K562 (cell line): Measurements from ENCODE around the gene SLC28A3. TPM values are rescaled to one million over a fixed set of nuclear protein-coding genes. Genes with fewer than 3 reads are reported as not detected.

Source experiments
- ATAC-seq: fragments of 200-7000 bp; cut with Tn5 transposase; 3 replicates; pipeline ENCODE4 v1.9.1; 2020; ENCODE audit warnings: moderate library complexity
- BruUV-seq: library from RNA; stranded (reverse); fragments of 400-500 nt; replicated peaks from 2 replicates; lab custom pipeline; 2021; lab: Mats Ljungman, UMichigan
- CTCF ChIA-PET: fragments of 300-600 bp; formaldehyde crosslinking; extraction: SDS; loops from one replicate; lab custom pipeline; 2021; ENCODE audit warnings: low intra/inter-chr PET ratio; lab: Yijun Ruan, JAX
- POLR2A ChIA-PET: fragments of 300-600, 350-650 bp; sonication (Branson Sonifier 250); formaldehyde crosslinking; extraction: SDS; loops from one replicate; lab custom pipeline; 2021; ENCODE audit warnings: antibody characterized with exemption, inconsistent platforms; lab: Yijun Ruan, JAX
- DNase-seq, 4 experiments: peaks; one replicate each; pipeline versions ENCODE4 v3.0.0 to v3.0.0-alpha.2; 2011 to 2018; ENCODE audit warnings: low spot score in 3 of 4, mixed read lengths in 3 of 4; ENCODE audit errors: extremely low read depth in 1 of 4
- FAIRE-seq: peaks from 2 replicates; lab custom pipeline; 2011; peaks lifted over from hg19 to GRCh38; lab: Jason Lieb, UNC
- H2AFZ ChIP-seq: 2 replicates; pipeline ENCODE4 v1.6.0; 2011; ENCODE audit warnings: low read depth, low read length, control low read depth, inconsistent platforms
- H3K27ac ChIP-seq: fragments of 200-600 bp; 3 replicates; pipeline ENCODE4 v1.8.0; 2011; ENCODE audit warnings: low read depth, mild to moderate bottlenecking, control low read depth, inconsistent platforms, low read length, moderate library complexity, mixed read lengths; ENCODE audit errors: extremely low read depth
- H3K27me3 ChIP-seq, 2 experiments: fragments of 300-600 bp in 1 of 2; 2 replicates in 1 of 2; 3 replicates in 1 of 2; pipeline versions ENCODE4 v1.6.0 to v1.8.0; 2011; ENCODE audit warnings: inconsistent platforms in 2 of 2, low read length in 2 of 2, mild to moderate bottlenecking in 1 of 2, mixed read lengths in 1 of 2, moderate library complexity in 1 of 2; ENCODE audit not compliant: control insufficient read depth in 2 of 2, insufficient read depth in 2 of 2
- H3K36me3 ChIP-seq: fragments of 300-600 bp; 3 replicates; pipeline ENCODE4 v1.8.0; 2011; ENCODE audit warnings: mild to moderate bottlenecking, low read length, inconsistent platforms; ENCODE audit not compliant: control insufficient read depth, insufficient read depth
- H3K4me1 ChIP-seq, 2 experiments: fragments of 200-600 bp in 1 of 2; replicated peaks in 1 of 2; 2 replicates in 1 of 2; 3 replicates in 1 of 2; pipeline versions ENCODE4 v1.5.1 to v1.8.0; 2011; ENCODE audit warnings: inconsistent platforms in 2 of 2, low read length in 2 of 2, mild to moderate bottlenecking in 1 of 2, mixed read lengths in 1 of 2, moderate library complexity in 1 of 2; ENCODE audit not compliant: control insufficient read depth in 2 of 2, insufficient read depth in 2 of 2
- H3K4me2 ChIP-seq: 2 replicates; pipeline ENCODE4 v1.6.1; 2011; ENCODE audit warnings: low read length, control low read depth, inconsistent platforms, mixed read lengths; ENCODE audit not compliant: insufficient read depth
- H3K4me3 ChIP-seq: fragments of 200-600 bp; sonication (generic), shearing (Covaris generic); 2 replicates; pipeline ENCODE4 v1.5.1; 2016; ENCODE audit warnings: control low read depth, inconsistent platforms
- H3K79me2 ChIP-seq: fragments of 200-600 bp; 3 replicates; pipeline ENCODE4 v1.8.0; 2011; ENCODE audit warnings: low read length, inconsistent platforms; ENCODE audit not compliant: control insufficient read depth, insufficient read depth
- H3K9ac ChIP-seq, 2 experiments: 2 replicates each; pipeline versions ENCODE4 v1.6.0 to v1.6.1; 2011; ENCODE audit warnings: low read depth in 2 of 2, low read length in 2 of 2, control low read depth in 1 of 2, inconsistent platforms in 1 of 2, mild to moderate bottlenecking in 1 of 2, mixed read lengths in 1 of 2; ENCODE audit not compliant: insufficient read depth in 1 of 2
- H3K9me1 ChIP-seq: one replicate; pipeline ENCODE4 v1.6.0; 2011; ENCODE audit warnings: inconsistent platforms, mild to moderate bottlenecking, low read length, moderate library complexity; ENCODE audit not compliant: control insufficient read depth, insufficient read depth
- H3K9me3 ChIP-seq: replicated peaks from 2 replicates; pipeline ENCODE4 v1.5.1; 2011; ENCODE audit warnings: low read depth, low read length, inconsistent platforms; ENCODE audit not compliant: control insufficient read depth, insufficient read depth
- H4K20me1 ChIP-seq: replicated peaks from 2 replicates; pipeline ENCODE4 v1.6.1; 2011; ENCODE audit warnings: low read length, inconsistent platforms, mixed read lengths; ENCODE audit not compliant: control insufficient read depth, insufficient read depth
- CGGBP1 ChIP-seq: fragments of 250-450 bp; sonication (Bioruptor Pico); IDR thresholded peaks from 2 replicates; pipeline ENCODE4 v1.9.0; 2021; ENCODE audit warnings: mild to moderate bottlenecking
- DMBX1 ChIP-seq: fragments of 250-450 bp; sonication (Bioruptor Pico); IDR thresholded peaks from 2 replicates; pipeline ENCODE4 v1.8.0; 2022; ENCODE audit warnings: inconsistent platforms, mild to moderate bottlenecking, moderate library complexity, borderline replicate concordance
- ETS1 ChIP-seq: conservative IDR thresholded peaks from 2 replicates; pipeline ENCODE4 v1.6.1; 2011; ENCODE audit warnings: low read depth, mild to moderate bottlenecking, low read length; ENCODE audit not compliant: control insufficient read depth
- HDAC6 ChIP-seq: IDR thresholded peaks from 2 replicates; pipeline ENCODE4 v1.6.1; 2012; ENCODE audit warnings: low read depth, mild to moderate bottlenecking, control low read depth, inconsistent platforms, low read length, moderate library complexity
- HEY1 ChIP-seq: fragments of 250-450 bp; sonication (Bioruptor Pico); IDR thresholded peaks from 2 replicates; pipeline ENCODE4 v1.5.0; 2020; ENCODE audit warnings: mild to moderate bottlenecking, moderate library complexity, borderline replicate concordance
- HNRNPLL ChIP-seq: fragments of 200-400 bp; formaldehyde crosslinking; IDR thresholded peaks from 2 replicates; pipeline ENCODE4 v1.6.1; 2017; ENCODE audit warnings: low read length, low read depth, mild to moderate bottlenecking; ENCODE audit not compliant: poor library complexity, severe bottlenecking
- MED1 ChIP-seq: sonication (generic); formaldehyde crosslinking; IDR thresholded peaks from 2 replicates; pipeline ENCODE4 v1.8.1; 2023; ENCODE audit warnings: missing genetic modification reagents, borderline replicate concordance
- MTF1 ChIP-seq: fragments of 250-450 bp; sonication (Bioruptor Pico); IDR thresholded peaks from 2 replicates; pipeline ENCODE4 v1.9.0; 2021; ENCODE audit warnings: moderate library complexity, mild to moderate bottlenecking, inconsistent platforms, borderline replicate concordance
- NFE2L1 ChIP-seq: fragments of 450-650 bp; IDR thresholded peaks from 2 replicates; pipeline ENCODE4 v1.6.1; 2016; ENCODE audit warnings: missing genetic modification characterization, low read depth, mild to moderate bottlenecking, missing compliant biosample characterization, moderate library complexity, borderline replicate concordance
- PCBP1 ChIP-seq: fragments of 200-400 bp; formaldehyde crosslinking; IDR thresholded peaks from 2 replicates; pipeline ENCODE4 v1.6.1; 2018; ENCODE audit warnings: mild to moderate bottlenecking, low read depth, low read length; ENCODE audit not compliant: poor library complexity, severe bottlenecking
- POLR2H ChIP-seq: IDR thresholded peaks from 2 replicates; pipeline ENCODE4 v1.6.1; 2016; ENCODE audit warnings: missing genetic modification characterization, low read depth, mild to moderate bottlenecking, control low read depth, missing compliant biosample characterization, moderate library complexity
- RBM14 ChIP-seq: fragments of 200-400 bp; formaldehyde crosslinking; IDR thresholded peaks from 2 replicates; pipeline ENCODE4 v1.6.1; 2018; ENCODE audit warnings: low read depth, mild to moderate bottlenecking, low read length, moderate library complexity, borderline replicate concordance; ENCODE audit not compliant: insufficient read depth
- RUNX1 ChIP-seq: sonication (generic); IDR thresholded peaks from 2 replicates; pipeline ENCODE4 v1.6.1; 2016; ENCODE audit warnings: antibody characterized with exemption, low read depth
- ZBTB17 ChIP-seq: fragments of 450-650 bp; formaldehyde crosslinking; IDR thresholded peaks from 2 replicates; pipeline ENCODE4 v1.4.0; 2020; ENCODE audit warnings: mild to moderate bottlenecking
- ZC3H11A ChIP-seq: IDR thresholded peaks from 2 replicates; pipeline ENCODE4 v1.6.1; 2012; ENCODE audit warnings: low read depth, low read length, improper control_type of control experiment
- ZNF133 ChIP-seq: fragments of 250-450 bp; sonication (Bioruptor Pico); IDR thresholded peaks from 2 replicates; pipeline ENCODE4 v1.4.0; 2020; ENCODE audit warnings: mild to moderate bottlenecking
- ZNF436 ChIP-seq: fragments of 250-450, 450-650 bp; sonication (Bioruptor Pico); formaldehyde crosslinking; IDR thresholded peaks from 2 replicates; pipeline ENCODE4 v1.7.0; 2020; ENCODE audit warnings: mild to moderate bottlenecking
- ZNF561 ChIP-seq: fragments of 450-650 bp; formaldehyde crosslinking; conservative IDR thresholded peaks from 2 replicates; pipeline ENCODE4 v1.4.0; 2020; ENCODE audit warnings: mild to moderate bottlenecking, moderate library complexity
- ZNF586 ChIP-seq: fragments of 450-650 bp; formaldehyde crosslinking; conservative IDR thresholded peaks from 2 replicates; pipeline ENCODE4 v1.4.0; 2020; ENCODE audit warnings: mild to moderate bottlenecking, moderate library complexity
- ZNF77 ChIP-seq: fragments of 250-450 bp; sonication (Bioruptor Pico); IDR thresholded peaks from 2 replicates; pipeline ENCODE4 v1.5.0; 2020
- WGBS: fragments of 100-300 bp; shearing (Covaris generic); methylation state at CpG from one replicate; pipeline ENCODE4 v1.1.6; 2016; ENCODE audit warnings: low coverage, mixed read lengths; ENCODE audit not compliant: insufficient coverage; ENCODE audit errors: missing lambda C conversion rate; 5-methylcytosine and 5-hydroxymethylcytosine counted together
- in situ Hi-C: fragments of 300-500 bp; cut with MboI; formaldehyde crosslinking; loops from 4 replicates; pipeline ENCODE4 v1.15.0; 2018; ENCODE audit warnings: inconsistent platforms, mixed read lengths
- intact Hi-C: fragments of 100-400 bp; cut with micrococcal nuclease; formaldehyde crosslinking; loops from 2 replicates; pipeline ENCODE4 v1.14.2; 2022
- polyA plus RNA-seq, 8 experiments: library from polyadenylated mRNA; depleted of rRNA in 4 of 8; stranded (reverse) in 5 of 8; unstranded in 3 of 8; fragments of >200 nt; fragmentation: Nextera tagmentation in 2 of 8; fragmentation: Illumina TruSeq in 1 of 8; extraction: Ambion mirVana in 2 of 8; extraction: Trizol in 1 of 8; gene quantifications; 2 replicates each; pipeline versions ENCODE4 v1.2.1 to v1.2.3, GENCODE V29; 2011 to 2014; ENCODE audit warnings: inconsistent platforms in 1 of 8, missing spikeins in 1 of 8
- total RNA-seq, 7 experiments: library from RNA; depleted of rRNA in 6 of 7; stranded (reverse); fragments of >200 nt in 6 of 7; fragmentation: Illumina TruSeq in 2 of 7; extraction: Trizol in 2 of 7; gene quantifications; 2 replicates each; pipeline versions ENCODE4 v1.2.1 to v1.2.3, GENCODE V29; 2011 to 2021; ENCODE audit warnings: low replicate concordance in 1 of 7

Gene SLC28A3
- total and polyA plus RNA-seq, 9 of the 15 experiments (the other 6 are each of a cell fraction or from before 2014, with no cell fraction given), result not detected

GRCh38 chr9:84322828-84323227, 17.7 kb downstream of the SLC28A3 start:
- no TSS peak for BruUV-seq
- H3K36me3 ChIP-seq, result no peaks in the 10 kb centered on the region
- no peaks in the 10 kb centered on the region for H3K4me1 ChIP-seq
- ATAC-seq (no peak), FAIRE-seq (no peak), DNase-seq (no peak)
- ChIA-PET POLR2A (no interaction called here), CTCF (no interaction called here)
- H3K27me3 ChIP-seq, result no peaks in the 10 kb centered on the region
- TF ChIP-seq RUNX1 (no peak), MED1 (CRISPR knock-in tag) (no peak), MTF1 (CRISPR knock-in tag) (no peak), ZNF561 (no peak), ZC3H11A (no peak), ZNF586 (no peak), DMBX1 (CRISPR knock-in tag) (no peak), HNRNPLL (no peak), ZNF133 (CRISPR knock-in tag) (no peak), HEY1 (CRISPR knock-in tag) (no peak), PCBP1 (no peak), RBM14 (no peak), HDAC6 (no peak), POLR2H (tag) (no peak), ETS1 (no peak), ZNF436 (CRISPR knock-in tag) (no peak), CGGBP1 (CRISPR knock-in tag) (no peak), ZNF77 (CRISPR knock-in tag) (no peak), NFE2L1 (no peak), ZBTB17 (CRISPR knock-in tag) (no peak)
- H3K27ac ChIP-seq, result no peak overlapping the region
- H3K4me3 ChIP-seq, result no peak overlapping the region
- H2AFZ ChIP-seq, result no peak overlapping the region
- intact Hi-C loops, result no loop called here
- H3K9me1 ChIP-seq, result no peaks in the 10 kb centered on the region
- H3K9me3 ChIP-seq, result no peaks in the 10 kb centered on the region
- no peaks in the 10 kb centered on the region for H4K20me1 ChIP-seq
- no peaks in the 10 kb centered on the region for H3K79me2 ChIP-seq
- in situ Hi-C loops, result no loop called here
- 0% methylated on average over 1 of the region's 1 CpG for WGBS
- no peak overlapping the region for H3K9ac ChIP-seq
- H3K4me2 ChIP-seq, result no peak overlapping the region
